ENCODE results near the gene PRDX1.

PRDX1 gene

DNA sequence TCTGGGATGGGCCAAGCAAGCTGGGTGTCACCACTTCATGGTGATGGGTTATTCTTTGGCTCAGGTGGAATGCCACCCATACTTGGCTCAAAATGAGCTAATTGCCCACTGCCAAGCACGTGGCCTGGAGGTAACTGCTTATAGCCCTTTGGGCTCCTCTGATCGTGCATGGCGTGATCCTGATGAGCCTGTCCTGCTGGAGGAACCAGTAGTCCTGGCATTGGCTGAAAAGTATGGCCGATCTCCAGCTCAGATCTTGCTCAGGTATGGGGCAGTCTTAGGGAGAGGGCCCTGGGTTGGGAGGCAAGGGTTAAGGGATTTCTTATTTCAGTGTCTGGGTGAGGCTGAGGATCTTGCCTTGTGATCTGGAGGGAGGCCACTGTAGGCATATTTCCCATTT, 46.7 kb upstream of the PRDX1 start:
- no peak for TF ChIP-seq USF1 (IDR thresholded peaks at IDR 0.05)
- no peak for TF ChIP-seq NFIC (IDR thresholded peaks at IDR 0.05)

DNA sequence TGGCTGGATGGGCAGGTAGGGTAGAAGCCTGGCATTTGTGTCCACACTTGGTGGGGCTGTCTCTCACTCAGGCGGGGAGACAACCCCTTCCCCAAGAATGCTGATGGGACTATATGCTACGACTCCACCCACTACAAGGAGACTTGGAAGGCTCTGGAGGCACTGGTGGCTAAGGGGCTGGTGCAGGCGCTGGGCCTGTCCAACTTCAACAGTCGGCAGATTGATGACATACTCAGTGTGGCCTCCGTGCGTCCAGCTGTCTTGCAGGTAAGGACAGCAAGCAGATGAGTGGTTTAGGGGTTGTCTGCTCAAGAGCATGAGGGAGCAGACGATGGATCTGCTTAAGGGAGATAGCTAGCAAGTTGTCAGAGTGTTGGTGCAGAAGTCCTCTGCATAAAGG, 46.2 kb upstream of the PRDX1 start:
- no peak for TF ChIP-seq EP300 (IDR thresholded peaks at IDR 0.05; ENCODE audit: borderline replicate concordance)
- no peak for TF ChIP-seq CREB1 (IDR thresholded peaks at IDR 0.05; ENCODE audit: low read depth)
- TF ChIP-seq, protein P1, sequence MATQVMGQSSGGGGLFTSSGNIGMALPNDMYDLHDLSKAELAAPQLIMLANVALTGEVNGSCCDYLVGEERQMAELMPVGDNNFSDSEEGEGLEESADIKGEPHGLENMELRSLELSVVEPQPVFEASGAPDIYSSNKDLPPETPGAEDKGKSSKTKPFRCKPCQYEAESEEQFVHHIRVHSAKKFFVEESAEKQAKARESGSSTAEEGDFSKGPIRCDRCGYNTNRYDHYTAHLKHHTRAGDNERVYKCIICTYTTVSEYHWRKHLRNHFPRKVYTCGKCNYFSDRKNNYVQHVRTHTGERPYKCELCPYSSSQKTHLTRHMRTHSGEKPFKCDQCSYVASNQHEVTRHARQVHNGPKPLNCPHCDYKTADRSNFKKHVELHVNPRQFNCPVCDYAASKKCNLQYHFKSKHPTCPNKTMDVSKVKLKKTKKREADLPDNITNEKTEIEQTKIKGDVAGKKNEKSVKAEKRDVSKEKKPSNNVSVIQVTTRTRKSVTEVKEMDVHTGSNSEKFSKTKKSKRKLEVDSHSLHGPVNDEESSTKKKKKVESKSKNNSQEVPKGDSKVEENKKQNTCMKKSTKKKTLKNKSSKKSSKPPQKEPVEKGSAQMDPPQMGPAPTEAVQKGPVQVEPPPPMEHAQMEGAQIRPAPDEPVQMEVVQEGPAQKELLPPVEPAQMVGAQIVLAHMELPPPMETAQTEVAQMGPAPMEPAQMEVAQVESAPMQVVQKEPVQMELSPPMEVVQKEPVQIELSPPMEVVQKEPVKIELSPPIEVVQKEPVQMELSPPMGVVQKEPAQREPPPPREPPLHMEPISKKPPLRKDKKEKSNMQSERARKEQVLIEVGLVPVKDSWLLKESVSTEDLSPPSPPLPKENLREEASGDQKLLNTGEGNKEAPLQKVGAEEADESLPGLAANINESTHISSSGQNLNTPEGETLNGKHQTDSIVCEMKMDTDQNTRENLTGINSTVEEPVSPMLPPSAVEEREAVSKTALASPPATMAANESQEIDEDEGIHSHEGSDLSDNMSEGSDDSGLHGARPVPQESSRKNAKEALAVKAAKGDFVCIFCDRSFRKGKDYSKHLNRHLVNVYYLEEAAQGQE (IDR thresholded peaks at IDR 0.05; ENCODE audit: low read depth), result no peak
- TF ChIP-seq USF1 (IDR thresholded peaks at IDR 0.05), result no peak
- no peak for TF ChIP-seq ZBTB7A (IDR thresholded peaks at IDR 0.05; ENCODE audit: low read depth)
- no peak for TF ChIP-seq EGR1 (IDR thresholded peaks at IDR 0.05)
- TF ChIP-seq MAX (IDR thresholded peaks at IDR 0.05), result no peak
- no peak for TF ChIP-seq TCF12 (IDR thresholded peaks at IDR 0.05; ENCODE audit: low read depth)
- no peak for TF ChIP-seq TAF1 (IDR thresholded peaks at IDR 0.05; ENCODE audit: low read depth)
- no peak for TF ChIP-seq YY1 (IDR thresholded peaks at IDR 0.05; ENCODE audit: low read depth)
- TF ChIP-seq CEBPB (IDR thresholded peaks at IDR 0.05), result no peak
- TF ChIP-seq TEAD4 (IDR thresholded peaks at IDR 0.05), result no peak
- TF ChIP-seq FOXM1 (IDR thresholded peaks at IDR 0.05; ENCODE audit: borderline replicate concordance, low read depth), result no peak
- TF ChIP-seq NFIC (IDR thresholded peaks at IDR 0.05), result no peak
- no peak for TF ChIP-seq RAD21 (IDR thresholded peaks at IDR 0.05; ENCODE audit: low read depth)

- TF ChIP-seq TAF1 (IDR thresholded peaks at IDR 0.05; ENCODE audit: low read depth) (no peak), TCF12 (IDR thresholded peaks at IDR 0.05; ENCODE audit: low read depth) (no peak), CEBPB (IDR thresholded peaks at IDR 0.05) (no peak)
Observed at GRCh38 chr1:45566722-45567121, 45.0 kb upstream of the PRDX1 start.

DNA sequence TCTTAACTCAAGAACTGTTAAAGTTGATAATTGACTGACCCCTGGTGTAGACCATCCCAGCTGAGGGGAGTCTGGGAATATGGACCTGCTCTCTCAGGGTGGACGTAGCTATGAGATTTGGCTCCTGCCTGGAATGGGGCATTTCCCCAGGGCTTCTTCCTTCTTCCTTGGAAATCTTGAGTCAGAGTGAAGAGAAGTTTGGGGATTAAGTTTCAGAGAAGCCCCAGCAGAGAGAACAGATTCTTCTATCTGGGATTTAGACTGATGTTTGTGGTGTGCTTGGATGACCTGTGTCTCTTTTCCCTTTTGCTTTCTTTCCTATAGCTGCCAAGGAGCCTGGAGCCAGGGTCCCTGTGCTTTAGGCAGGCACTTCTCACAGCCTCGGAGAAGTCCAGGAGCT, 42.2 kb upstream of the PRDX1 start:
- TF ChIP-seq TEAD4 (IDR thresholded peaks at IDR 0.05) (no peak), CEBPB (IDR thresholded peaks at IDR 0.05) (no peak), EP300 (IDR thresholded peaks at IDR 0.05; ENCODE audit: borderline replicate concordance) (no peak), ZBTB7A (IDR thresholded peaks at IDR 0.05; ENCODE audit: low read depth) (no peak), FOXM1 (IDR thresholded peaks at IDR 0.05; ENCODE audit: borderline replicate concordance, low read depth) (no peak), USF1 (IDR thresholded peaks at IDR 0.05) (no peak), MAX (IDR thresholded peaks at IDR 0.05) (no peak), YY1 (IDR thresholded peaks at IDR 0.05; ENCODE audit: low read depth) (no peak), NFIC (IDR thresholded peaks at IDR 0.05) (no peak), TAF1 (IDR thresholded peaks at IDR 0.05; ENCODE audit: low read depth) (no peak), RAD21 (IDR thresholded peaks at IDR 0.05; ENCODE audit: low read depth) (no peak), TCF12 (IDR thresholded peaks at IDR 0.05; ENCODE audit: low read depth) (no peak)
- TF ChIP-seq, protein P1 (IDR thresholded peaks at IDR 0.05; ENCODE audit: low read depth), result no peak

DNA sequence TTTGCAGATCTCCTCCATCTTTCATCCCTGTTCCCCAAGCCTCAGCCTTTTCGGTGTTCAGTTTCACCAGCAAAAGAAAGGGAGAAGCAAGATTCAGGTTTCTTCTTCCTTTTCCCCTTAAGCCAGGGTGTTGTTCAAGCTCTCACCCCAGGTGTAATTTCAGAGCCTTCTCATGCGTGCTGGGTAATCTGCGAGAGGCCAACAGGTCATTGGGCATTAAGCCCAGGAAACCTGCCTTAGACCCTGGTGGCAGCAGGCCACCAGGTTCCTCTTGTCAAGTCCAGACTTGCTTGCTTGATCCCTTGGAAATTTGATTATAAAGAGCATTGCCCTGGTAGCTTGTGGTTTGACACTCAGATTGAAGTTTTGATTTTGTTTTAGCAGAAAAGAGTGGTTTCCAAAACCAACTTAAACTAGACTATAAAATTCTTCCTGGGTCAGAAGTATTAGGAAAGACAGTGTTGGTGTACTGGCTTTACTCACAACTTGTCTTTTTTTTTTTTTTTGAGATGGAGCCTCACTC, 35.8 kb upstream of the PRDX1 start:
- TF ChIP-seq, protein P1 (IDR thresholded peaks at IDR 0.05; ENCODE audit: low read depth), result no peak
- TF ChIP-seq FOXM1 (IDR thresholded peaks at IDR 0.05; ENCODE audit: borderline replicate concordance, low read depth) (no peak), EP300 (IDR thresholded peaks at IDR 0.05; ENCODE audit: borderline replicate concordance) (no peak), CREB1 (IDR thresholded peaks at IDR 0.05; ENCODE audit: low read depth) (no peak), TCF12 (IDR thresholded peaks at IDR 0.05; ENCODE audit: low read depth) (no peak), RAD21 (IDR thresholded peaks at IDR 0.05; ENCODE audit: low read depth) (no peak), USF1 (IDR thresholded peaks at IDR 0.05) (no peak), MAX (IDR thresholded peaks at IDR 0.05) (no peak), CEBPB (IDR thresholded peaks at IDR 0.05) (no peak), ZBTB7A (IDR thresholded peaks at IDR 0.05; ENCODE audit: low read depth) (no peak)

Measured in Ishikawa (cell line).